RPMI8226 (cell line): ENCODE results near the gene FGFR2.

Source experiments
- DNase-seq: peaks from one replicate; pipeline ENCODE4 v3.0.0-alpha.2; 2015

The FGFR2 gene

GRCh38 chr10:121484401-121484800 lies 113.8 kb downstream of the FGFR2 start:
- DNase-seq: no peak

- peak; percentile 33 for DNase-seq
Measured at GRCh38 chr10:121481180-121481579, 117.1 kb downstream of the FGFR2 start.

GRCh38 chr10:121478556-121478955 lies 119.7 kb downstream of the FGFR2 start:
- no peak for DNase-seq

GRCh38 chr10:121469797-121470606 lies 128.2 kb downstream of the FGFR2 start:
- DNase-seq: no peak

GRCh38 chr10:121468726-121469125 lies 129.5 kb downstream of the FGFR2 start:
- DNase-seq: no peak

- no peak for DNase-seq
Measured at GRCh38 chr10:121466424-121466823, 131.8 kb downstream of the FGFR2 start.

GRCh38 chr10:121465215-121465614 lies 133.0 kb downstream of the FGFR2 start:
- no peak for DNase-seq

- no peak for DNase-seq
Measured at GRCh38 chr10:121464517-121464916, 133.7 kb downstream of the FGFR2 start.

GRCh38 chr10:121462955-121463354 lies 135.3 kb downstream of the FGFR2 start:
- no peak for DNase-seq

GRCh38 chr10:121462281-121462680 lies 136.0 kb downstream of the FGFR2 start:
- DNase-seq: no peak

GRCh38 chr10:121461307-121461706 lies 136.9 kb downstream of the FGFR2 start:
- no peak for DNase-seq

GRCh38 chr10:121460733-121461132 lies 137.5 kb downstream of the FGFR2 start:
- DNase-seq: no peak

GRCh38 chr10:121459622-121460453 lies 138.4 kb downstream of the FGFR2 start:
- DNase-seq: peak; percentile 61

- no peak for DNase-seq
Measured at GRCh38 chr10:121459279-121459621, 139.0 kb downstream of the FGFR2 start.

GRCh38 chr10:121457729-121458128 lies 140.5 kb downstream of the FGFR2 start:
- peak; percentile 80 for DNase-seq

GRCh38 chr10:121455377-121455776 lies 142.9 kb downstream of the FGFR2 start:
- DNase-seq: no peak

- no peak for DNase-seq
Measured at GRCh38 chr10:121454781-121455180, 143.5 kb downstream of the FGFR2 start.

GRCh38 chr10:121453160-121453559 lies 145.1 kb downstream of the FGFR2 start:
- DNase-seq: no peak

- DNase-seq: no peak
Measured at GRCh38 chr10:121452581-121452980, 145.7 kb downstream of the FGFR2 start.

- DNase-seq: no peak
Measured at GRCh38 chr10:121450247-121450646, 148.0 kb downstream of the FGFR2 start.

GRCh38 chr10:121449482-121449924 lies 148.7 kb downstream of the FGFR2 start:
- no peak for DNase-seq

GRCh38 chr10:121448766-121449421 lies 149.3 kb downstream of the FGFR2 start:
- no peak for DNase-seq

GRCh38 chr10:121444520-121445165 lies 153.6 kb downstream of the FGFR2 start:
- DNase-seq: no peak
